Activated CD4-positive, alpha-beta memory T cell treated with anti-CD3 and anti-CD28 coated beads for 36 hours (primary cell): Measurements from ENCODE around the gene RBM20. TPM values are rescaled to one million over a fixed set of nuclear protein-coding genes. Genes with fewer than 3 reads are reported as not detected.

Experiments
- CTCF ChIA-PET: fragments of 350-600 bp; sonication (Branson Sonifier 250); formaldehyde crosslinking; loops from one replicate; lab custom pipeline; 2021; ENCODE audit warnings: antibody characterized with exemption, inconsistent platforms; lab: Charles Lee
- POLR2A ChIA-PET: fragments of 350-600 bp; sonication (Branson Sonifier 250); formaldehyde crosslinking; loops from one replicate; lab custom pipeline; 2021; ENCODE audit warnings: antibody characterized with exemption; lab: Charles Lee
- DNase-seq: peaks from one replicate; pipeline ENCODE4 v3.0.0-alpha.2; 2020
- H3K27ac Mint-ChIP-seq: one replicate; pipeline ENCODE4 v1.8.0; 2021; ENCODE audit warnings: mixed read lengths
- H3K27me3 Mint-ChIP-seq: one replicate; pipeline ENCODE4 v1.8.0; 2021; ENCODE audit warnings: mixed read lengths
- H3K36me3 Mint-ChIP-seq: one replicate; pipeline ENCODE4 v1.8.0; 2021; ENCODE audit warnings: mixed read lengths
- H3K4me1 Mint-ChIP-seq: one replicate; pipeline ENCODE4 v1.8.0; 2021; ENCODE audit warnings: low read depth, mixed read lengths
- H3K4me3 Mint-ChIP-seq: one replicate; pipeline ENCODE4 v1.8.0; 2021; ENCODE audit warnings: mild to moderate bottlenecking, mixed read lengths
- H3K9me3 Mint-ChIP-seq: one replicate; pipeline ENCODE4 v1.8.0; 2021; ENCODE audit warnings: mixed read lengths
- intact Hi-C: fragments of 100-400 bp; cut with micrococcal nuclease; formaldehyde crosslinking; loops from one replicate; pipeline ENCODE4 v1.15.1; 2023
- total RNA-seq, 2 experiments: library from RNA; stranded (reverse); gene quantifications; one replicate each; pipeline ENCODE4 v1.2.3, GENCODE V29; 2021

RBM20 gene
- total RNA-seq, 2 experiments from 2014 or later: not detected

DNA sequence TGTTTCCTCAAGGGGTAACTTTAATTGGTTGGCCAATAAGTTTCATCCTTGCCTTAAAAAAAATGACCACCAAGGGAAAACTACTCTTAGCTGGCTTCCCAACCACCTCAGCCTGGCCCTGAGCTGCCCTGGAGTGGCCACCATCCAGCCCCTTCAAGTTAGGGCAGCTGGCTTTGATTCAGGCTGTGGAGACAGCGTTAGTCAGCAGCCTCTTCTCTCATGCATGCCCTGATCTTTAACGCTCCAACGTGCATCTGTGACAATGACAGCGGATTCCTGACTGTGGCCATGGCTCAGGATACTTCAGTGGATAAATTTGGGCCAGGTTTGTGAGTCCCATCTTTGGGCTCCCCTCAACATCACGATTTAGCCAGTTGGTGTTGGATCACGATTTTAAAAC is 111.6 kb downstream of the RBM20 start:
- Mint-ChIP-seq H3K4me1 (peaks cover 30% of the 10 kb centered on the region), H3K9me3 (no peaks in the 10 kb centered on the region), H3K27ac (no peak overlapping the region), H3K27me3 (no peaks in the 10 kb centered on the region), H3K36me3 (no peaks in the 10 kb centered on the region), H3K4me3 (no peak overlapping the region)
- intact Hi-C loops: no loop called here
- POLR2A ChIA-PET: no interaction called here
- CTCF ChIA-PET: no interaction called here
- DNase-seq: no peak

DNA sequence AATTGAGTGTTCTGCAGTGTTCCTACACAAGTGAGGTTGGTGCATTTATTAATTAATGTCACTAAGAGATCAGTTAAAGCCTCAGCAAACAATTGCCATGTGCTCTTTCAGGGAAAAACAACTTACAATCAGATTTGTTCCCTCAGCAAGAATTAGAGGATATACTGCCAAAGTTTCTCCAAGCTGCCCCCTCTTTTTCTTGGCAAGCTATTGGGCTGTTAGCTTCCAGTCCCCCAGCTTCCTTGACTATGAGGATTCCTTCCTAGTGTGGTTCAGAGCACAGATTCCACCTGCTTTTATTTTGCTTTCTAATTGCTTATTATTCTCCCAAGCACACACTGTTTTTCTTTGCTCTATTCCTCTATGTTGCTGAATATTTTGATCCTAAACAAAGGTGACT is 112.7 kb downstream of the RBM20 start:
- Mint-ChIP-seq H3K27me3 (no peaks in the 10 kb centered on the region), H3K36me3 (no peaks in the 10 kb centered on the region), H3K9me3 (no peaks in the 10 kb centered on the region), H3K27ac (no peak overlapping the region), H3K4me3 (no peak overlapping the region), H3K4me1 (peaks cover 20% of the 10 kb centered on the region)
- DNase-seq: no peak
- CTCF ChIA-PET: interaction anchor here (0.6 kb wide), 1 partner anchor 23 kb away, joined by 3 read pairs; no protein-coding TSS in a partner anchor
- POLR2A ChIA-PET: interaction anchor here (0.6 kb wide), 1 partner anchor 46 kb away, joined by 3 read pairs; no protein-coding TSS in a partner anchor
- intact Hi-C loops: no loop called here

DNA sequence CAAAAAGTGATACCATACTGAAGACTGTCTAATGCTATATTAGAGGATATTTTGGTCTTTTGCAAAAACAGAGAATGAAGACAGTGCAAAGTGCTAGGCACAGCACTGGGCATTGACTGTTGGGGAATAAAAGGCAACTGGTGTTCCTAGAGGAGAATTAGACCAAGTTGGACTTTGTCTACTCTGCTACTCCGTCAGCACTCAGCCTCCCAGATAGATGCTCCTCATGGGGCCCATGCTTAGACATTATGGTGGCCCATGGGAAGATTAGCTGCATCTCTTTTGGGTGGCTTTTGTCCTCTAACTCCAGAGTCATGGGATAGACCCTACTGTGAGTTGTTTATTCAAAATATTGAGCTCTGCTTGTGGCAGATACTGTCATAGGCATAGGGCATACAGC is 113.5 kb downstream of the RBM20 start:
- no peak overlapping the region for H3K27ac Mint-ChIP-seq
- peaks cover 15% of the 10 kb centered on the region for H3K4me1 Mint-ChIP-seq
- no peaks in the 10 kb centered on the region for H3K9me3 Mint-ChIP-seq
- DNase-seq: no peak
- no peaks in the 10 kb centered on the region for H3K27me3 Mint-ChIP-seq
- H3K4me3 Mint-ChIP-seq: no peak overlapping the region
- POLR2A ChIA-PET: no interaction called here
- CTCF ChIA-PET: no interaction called here
- intact Hi-C loops: no loop called here
- no peaks in the 10 kb centered on the region for H3K36me3 Mint-ChIP-seq

DNA sequence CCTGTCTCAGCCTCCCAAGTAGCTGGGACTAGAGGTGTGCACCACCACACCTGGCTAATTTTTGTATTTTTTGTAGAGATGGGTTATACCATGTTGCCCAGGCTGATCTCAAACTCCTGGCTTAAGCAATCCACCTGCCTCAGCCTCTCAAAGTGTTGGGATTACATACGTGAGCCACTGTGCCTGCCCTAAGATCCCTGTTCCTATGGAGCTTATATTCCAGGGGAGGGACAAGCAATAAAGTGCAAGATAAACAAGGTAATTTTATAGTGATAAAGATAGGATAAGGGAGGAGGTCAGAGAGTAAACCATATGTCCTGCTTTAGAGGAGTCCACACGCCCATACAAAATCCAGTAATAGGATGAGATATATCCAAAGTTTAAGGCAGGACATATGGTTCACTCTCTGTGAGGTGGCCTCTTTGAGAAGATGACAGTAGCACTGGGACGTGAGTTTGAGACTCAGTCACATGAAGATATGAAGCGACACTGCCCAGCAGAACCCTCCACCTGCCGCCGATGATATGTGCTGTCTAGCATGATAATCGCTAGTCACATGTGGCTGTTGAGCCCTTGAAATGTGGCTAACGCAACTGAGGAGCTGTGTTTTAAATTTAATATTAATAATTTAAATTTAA is 114.1 kb downstream of the RBM20 start:
- peaks cover under 1% of the 10 kb centered on the region for H3K27me3 Mint-ChIP-seq
- ChIA-PET CTCF (interaction anchor here (1.4 kb wide), 1 partner anchor 16 kb away, joined by 3 read pairs; no protein-coding TSS in a partner anchor), POLR2A (no interaction called here)
- intact Hi-C loops: no loop called here
- DNase-seq: no peak
- H3K36me3 Mint-ChIP-seq: no peaks in the 10 kb centered on the region
- H3K4me1 Mint-ChIP-seq: peaks cover 15% of the 10 kb centered on the region
- no peak overlapping the region for H3K4me3 Mint-ChIP-seq
- no peak overlapping the region for H3K27ac Mint-ChIP-seq
- H3K9me3 Mint-ChIP-seq: no peaks in the 10 kb centered on the region

DNA sequence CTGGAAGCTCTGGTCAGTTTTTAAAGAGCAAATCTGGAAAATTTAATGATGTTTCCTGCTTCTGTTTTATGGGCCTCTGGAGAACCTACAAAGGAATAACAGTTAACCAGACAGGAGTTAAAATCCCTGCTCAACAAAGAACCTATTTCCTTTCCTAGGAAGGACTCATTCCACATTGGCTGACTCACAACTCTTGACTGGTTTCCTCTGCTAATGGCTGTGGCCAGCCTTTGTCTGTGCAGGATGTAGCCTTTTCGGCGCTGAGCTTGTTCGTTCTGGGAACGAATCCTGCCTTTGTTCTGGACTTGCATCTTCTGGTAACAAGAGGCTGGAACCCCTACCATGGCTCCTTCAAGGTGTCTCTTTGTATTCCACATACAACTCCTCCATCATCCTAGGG is 114.8 kb downstream of the RBM20 start:
- peaks cover 2% of the 10 kb centered on the region for H3K27me3 Mint-ChIP-seq
- no peak overlapping the region for H3K4me3 Mint-ChIP-seq
- H3K4me1 Mint-ChIP-seq: peaks cover 9% of the 10 kb centered on the region
- DNase-seq: no peak
- no peak overlapping the region for H3K27ac Mint-ChIP-seq
- H3K36me3 Mint-ChIP-seq: no peaks in the 10 kb centered on the region
- intact Hi-C loops: no loop called here
- CTCF ChIA-PET: interaction anchor here (1.4 kb wide), 1 partner anchor 15 kb away, joined by 3 read pairs; no protein-coding TSS in a partner anchor
- POLR2A ChIA-PET: no interaction called here
- H3K9me3 Mint-ChIP-seq: no peaks in the 10 kb centered on the region

DNA sequence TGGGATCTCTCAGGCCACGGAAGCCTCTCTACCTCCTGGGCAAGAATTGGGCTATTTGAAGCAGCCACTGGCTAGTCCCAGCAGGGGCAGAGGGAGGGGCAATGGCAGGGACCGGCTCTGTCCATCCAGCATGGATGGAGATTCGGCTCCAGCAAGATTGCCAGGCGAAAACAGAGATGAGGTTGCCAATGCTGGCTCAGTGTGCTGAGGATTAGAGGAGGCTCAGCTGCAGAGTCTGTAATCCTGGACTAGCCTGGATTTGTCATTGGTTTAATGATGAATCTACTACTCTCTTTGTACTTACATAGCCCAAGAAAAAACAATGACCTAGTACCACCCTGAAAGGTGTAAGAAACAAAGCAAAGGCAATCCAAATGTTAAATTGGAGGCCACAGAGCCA is 115.4 kb downstream of the RBM20 start:
- no peak for DNase-seq
- Mint-ChIP-seq H3K9me3 (no peaks in the 10 kb centered on the region), H3K4me3 (no peak overlapping the region), H3K27ac (no peak overlapping the region), H3K4me1 (peaks cover 6% of the 10 kb centered on the region), H3K36me3 (no peaks in the 10 kb centered on the region), H3K27me3 (peaks cover 3% of the 10 kb centered on the region)
- ChIA-PET POLR2A (interaction anchor here (0.6 kb wide), 1 partner anchor 246 kb away, joined by 5 read pairs; no protein-coding TSS in a partner anchor), CTCF (interaction anchor here (1.4 kb wide), 1 partner anchor 15 kb away, joined by 3 read pairs; no protein-coding TSS in a partner anchor)
- intact Hi-C loops: no loop called here

DNA sequence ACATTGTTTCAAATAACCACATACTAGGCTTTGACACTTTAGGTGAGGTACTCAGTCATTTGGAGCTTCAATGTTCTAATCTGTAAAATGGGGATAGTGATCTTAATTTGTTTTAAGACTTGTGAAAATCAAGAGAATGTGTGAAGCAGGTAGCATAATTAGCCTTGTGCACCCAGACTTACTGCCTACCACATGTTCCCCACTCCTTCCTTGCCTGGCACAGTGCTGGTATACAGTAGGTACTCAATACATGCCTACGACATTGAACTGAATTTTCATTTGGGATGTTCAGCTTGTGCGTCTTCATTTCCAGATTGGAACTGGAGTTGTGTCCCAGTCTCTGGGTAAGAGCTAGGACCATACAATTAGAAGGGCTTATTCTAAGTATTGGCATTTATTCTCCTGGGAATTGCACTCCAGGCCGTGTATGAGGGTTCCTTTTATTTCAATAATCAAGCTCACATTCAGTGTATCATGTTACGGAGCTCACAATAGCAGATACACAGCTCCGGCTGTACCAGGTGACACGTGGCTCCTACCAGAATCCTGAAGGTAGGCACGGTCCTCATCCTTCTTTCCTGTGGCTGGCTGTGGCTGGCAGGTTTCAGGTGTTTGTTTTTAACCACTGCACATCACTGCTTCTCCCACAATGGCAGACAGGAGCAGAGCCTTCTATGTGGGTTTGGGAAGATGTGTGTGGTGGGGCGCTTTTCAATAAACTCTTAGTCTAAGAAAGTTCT is 118.1 kb downstream of the RBM20 start:
- Mint-ChIP-seq H3K9me3 (no peaks in the 10 kb centered on the region), H3K27me3 (peaks cover 3% of the 10 kb centered on the region), H3K4me1 (peaks cover 9% of the 10 kb centered on the region), H3K4me3 (no peak overlapping the region), H3K27ac (no peak overlapping the region), H3K36me3 (no peaks in the 10 kb centered on the region)
- POLR2A ChIA-PET: no interaction called here
- CTCF ChIA-PET: no interaction called here
- no peak for DNase-seq
- intact Hi-C loops: no loop called here

DNA sequence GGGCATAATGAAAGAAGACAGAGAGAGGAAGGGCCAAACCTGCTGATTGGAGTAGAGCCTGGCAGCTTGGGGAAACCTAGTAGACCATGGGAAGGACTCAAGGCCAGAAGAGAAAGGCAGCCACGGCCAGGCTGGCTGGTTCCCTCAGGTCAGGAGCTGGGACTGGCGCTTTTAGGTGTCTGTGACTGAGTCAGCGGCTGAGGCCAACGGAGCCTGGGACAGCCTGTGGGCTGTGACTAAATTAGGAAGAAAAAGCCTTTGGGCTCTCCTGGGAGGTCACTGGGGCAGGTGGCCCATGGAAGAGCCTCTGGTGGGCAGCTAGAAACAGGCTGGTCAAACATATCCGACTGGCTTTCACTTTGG is 118.7 kb downstream of the RBM20 start:
- CTCF ChIA-PET: no interaction called here
- H3K27ac Mint-ChIP-seq: no peak overlapping the region
- no peaks in the 10 kb centered on the region for H3K9me3 Mint-ChIP-seq
- peaks cover 3% of the 10 kb centered on the region for H3K27me3 Mint-ChIP-seq
- POLR2A ChIA-PET: no interaction called here
- no peak overlapping the region for H3K4me3 Mint-ChIP-seq
- no peak for DNase-seq
- H3K4me1 Mint-ChIP-seq: peaks cover 9% of the 10 kb centered on the region
- H3K36me3 Mint-ChIP-seq: no peaks in the 10 kb centered on the region
- intact Hi-C loops: no loop called here

DNA sequence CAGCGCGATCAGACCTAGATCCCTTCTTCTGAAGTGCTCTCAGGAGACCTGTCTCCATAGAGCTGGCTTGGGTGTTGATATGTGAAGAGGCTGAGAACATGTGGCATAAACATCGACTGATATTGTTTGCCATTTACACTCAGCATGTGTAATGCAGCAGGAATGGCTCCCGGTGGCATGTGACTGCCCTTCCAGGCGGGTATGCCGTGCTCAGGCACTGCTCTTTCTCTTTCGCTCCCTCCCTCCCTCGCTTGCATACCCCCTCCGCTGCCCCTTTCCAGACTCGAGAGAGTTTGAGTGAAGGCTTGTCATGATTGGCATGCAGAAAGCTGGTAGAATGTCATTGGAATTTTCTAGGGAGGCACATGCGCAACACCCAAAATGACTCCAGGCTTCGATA is 120.2 kb downstream of the RBM20 start:
- no peak overlapping the region for H3K27ac Mint-ChIP-seq
- POLR2A ChIA-PET: no interaction called here
- no peaks in the 10 kb centered on the region for H3K9me3 Mint-ChIP-seq
- CTCF ChIA-PET: no interaction called here
- peaks cover 9% of the 10 kb centered on the region for H3K4me1 Mint-ChIP-seq
- no peaks in the 10 kb centered on the region for H3K36me3 Mint-ChIP-seq
- no peak for DNase-seq
- peaks cover 3% of the 10 kb centered on the region for H3K27me3 Mint-ChIP-seq
- H3K4me3 Mint-ChIP-seq: no peak overlapping the region
- intact Hi-C loops: no loop called here

DNA sequence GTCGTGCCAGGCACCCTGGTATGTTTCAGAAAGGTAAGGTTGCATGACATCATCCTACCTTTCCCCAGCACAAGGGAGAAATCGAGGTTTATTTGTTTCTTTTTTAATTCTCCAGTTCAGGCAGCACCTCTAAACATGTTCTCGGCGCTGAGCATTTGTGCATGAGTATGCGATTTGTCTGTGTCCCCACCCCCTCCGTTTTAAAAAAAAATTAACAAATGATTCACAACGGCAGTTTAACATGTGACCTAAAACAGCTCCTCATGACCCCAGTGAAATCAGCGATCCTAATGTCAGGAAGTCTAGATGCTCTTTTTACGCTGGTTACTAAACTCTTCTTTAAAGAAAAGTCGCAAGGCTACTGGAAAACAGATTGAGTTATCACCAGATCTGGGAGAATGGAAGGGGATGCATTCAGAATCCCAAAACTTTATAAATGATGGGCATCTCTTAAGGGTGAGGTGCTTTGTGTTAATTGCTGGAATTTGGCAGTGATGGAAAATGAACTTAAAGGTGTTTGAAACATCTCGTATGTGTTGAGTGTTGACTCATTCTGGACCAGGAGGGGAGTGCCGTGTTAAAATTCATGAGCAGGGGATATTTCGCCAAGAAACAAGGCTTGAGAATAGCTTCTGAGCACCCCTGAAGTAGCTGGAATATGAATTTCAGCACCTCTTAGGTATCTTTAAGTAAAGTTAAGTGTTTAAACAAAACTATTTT is 120.8 kb downstream of the RBM20 start:
- intact Hi-C loops: no loop called here
- CTCF ChIA-PET: no interaction called here

DNA sequence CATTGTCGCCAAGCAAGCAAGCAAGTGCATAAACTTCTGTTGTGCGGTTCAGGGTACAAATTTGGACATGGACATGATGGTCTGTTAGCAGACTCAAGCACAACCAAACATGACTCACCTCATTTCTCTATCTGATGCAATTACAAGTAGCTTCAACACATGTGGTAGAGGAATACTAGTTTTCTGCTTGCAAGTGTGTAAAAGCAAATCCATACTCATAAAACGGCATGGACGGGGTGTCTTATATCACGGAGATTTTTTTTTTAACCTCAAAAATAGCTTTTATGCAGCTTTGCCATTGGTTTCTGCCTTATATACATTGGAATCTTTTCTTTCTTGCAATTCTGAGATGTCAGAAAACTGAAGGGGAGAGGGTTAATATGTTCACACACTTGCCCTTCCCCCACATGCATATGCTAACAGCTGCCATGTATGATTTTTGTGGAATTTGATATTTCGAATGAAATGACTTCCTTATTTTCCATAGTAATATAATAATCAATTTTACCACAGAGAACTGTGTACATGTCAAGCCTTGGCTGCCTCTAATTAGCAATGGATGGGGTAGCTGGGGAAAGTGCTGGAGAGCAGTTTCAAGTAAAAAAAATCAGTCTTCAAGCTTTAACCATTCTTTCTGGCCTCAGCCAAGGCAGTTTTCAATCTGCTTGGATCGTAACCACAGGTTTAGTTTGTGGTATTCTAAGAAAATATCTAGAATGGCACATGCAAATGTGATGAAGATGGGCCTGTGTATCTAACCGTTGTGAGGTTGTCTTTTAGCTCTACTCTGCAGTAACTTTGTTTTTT is 121.6 kb downstream of the RBM20 start:
- ChIA-PET POLR2A (no interaction called here), CTCF (interaction anchor here (0.9 kb wide), 1 partner anchor 20 kb away, joined by 3 read pairs; no protein-coding TSS in a partner anchor)
- H3K27me3 Mint-ChIP-seq: peaks cover 3% of the 10 kb centered on the region
- H3K36me3 Mint-ChIP-seq: no peaks in the 10 kb centered on the region
- intact Hi-C loops: no loop called here
- H3K9me3 Mint-ChIP-seq: no peaks in the 10 kb centered on the region
- peaks cover 10% of the 10 kb centered on the region for H3K4me1 Mint-ChIP-seq
- H3K4me3 Mint-ChIP-seq: no peak overlapping the region
- no peak for DNase-seq
- no peak overlapping the region for H3K27ac Mint-ChIP-seq

More for the DNA sequence above, 120.8 kb downstream of the RBM20 start:
- Mint-ChIP-seq H3K36me3 (no peaks in the 10 kb centered on the region), H3K27me3 (peaks cover 3% of the 10 kb centered on the region), H3K9me3 (no peaks in the 10 kb centered on the region), H3K4me1 (peaks cover 9% of the 10 kb centered on the region), H3K27ac (no peak overlapping the region), H3K4me3 (no peak overlapping the region)
- POLR2A ChIA-PET: no interaction called here
- DNase-seq: no peak
